Measurements from ENCODE around the gene CNTN1.
"Not testable (repeated sequence)": the region's sequence is repeated elsewhere in the genome, so short reads cannot be mapped to it uniquely, and the experiment has no call there.

The CNTN1 gene

GRCh38 chr12:41045509-41045908 lies 353.3 kb downstream of the CNTN1 start:
- no peak for DNase-seq (ENCODE audit: low spot score)

DNA sequence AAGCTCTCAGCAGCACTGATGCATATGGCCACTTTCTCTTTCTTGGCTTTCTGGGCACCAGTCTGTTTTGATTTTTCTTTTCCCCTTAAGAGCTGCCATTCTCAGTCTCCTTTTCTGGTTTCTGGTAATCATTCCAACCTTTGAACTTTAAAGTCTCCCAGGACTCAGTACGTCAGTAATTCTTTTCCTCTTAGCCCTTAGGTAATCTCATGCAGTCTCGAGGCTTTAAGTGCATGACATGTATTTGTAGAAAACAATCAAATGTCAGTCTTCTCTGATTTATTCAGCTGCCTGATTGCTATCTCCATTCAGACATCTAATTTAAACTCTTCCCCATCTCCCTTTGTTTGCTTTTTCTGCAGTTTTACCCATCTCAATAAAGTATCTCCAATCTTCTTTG lies 356.8 kb downstream of the CNTN1 start:
- DNase-seq (ENCODE audit: low spot score), result no peak

GRCh38 chr12:41051954-41052353 lies 359.7 kb downstream of the CNTN1 start:
- DNase-seq (ENCODE audit: low spot score), result no peak

GRCh38 chr12:41052441-41052840 lies 360.2 kb downstream of the CNTN1 start:
- no peak for DNase-seq (ENCODE audit: low spot score)

DNA sequence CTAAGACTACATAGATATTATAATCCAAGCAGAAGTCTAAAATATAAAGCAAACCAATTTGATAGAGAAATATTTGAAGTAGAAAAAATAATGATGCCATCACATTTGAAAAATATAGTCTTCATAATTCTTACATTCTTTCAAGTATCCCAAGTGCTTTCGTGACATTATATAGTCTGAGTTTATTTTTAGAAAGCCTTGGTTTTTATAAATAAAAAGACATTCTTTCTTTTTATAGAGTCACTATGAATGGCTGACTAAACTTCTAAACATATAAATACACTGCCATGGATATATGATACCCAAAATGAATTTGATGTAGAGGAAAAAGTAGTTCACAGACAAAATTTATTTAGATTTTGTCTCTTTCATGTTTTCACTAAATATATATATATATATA lies 360.8 kb downstream of the CNTN1 start:
- DNase-seq (ENCODE audit: low spot score), result no peak

DNA sequence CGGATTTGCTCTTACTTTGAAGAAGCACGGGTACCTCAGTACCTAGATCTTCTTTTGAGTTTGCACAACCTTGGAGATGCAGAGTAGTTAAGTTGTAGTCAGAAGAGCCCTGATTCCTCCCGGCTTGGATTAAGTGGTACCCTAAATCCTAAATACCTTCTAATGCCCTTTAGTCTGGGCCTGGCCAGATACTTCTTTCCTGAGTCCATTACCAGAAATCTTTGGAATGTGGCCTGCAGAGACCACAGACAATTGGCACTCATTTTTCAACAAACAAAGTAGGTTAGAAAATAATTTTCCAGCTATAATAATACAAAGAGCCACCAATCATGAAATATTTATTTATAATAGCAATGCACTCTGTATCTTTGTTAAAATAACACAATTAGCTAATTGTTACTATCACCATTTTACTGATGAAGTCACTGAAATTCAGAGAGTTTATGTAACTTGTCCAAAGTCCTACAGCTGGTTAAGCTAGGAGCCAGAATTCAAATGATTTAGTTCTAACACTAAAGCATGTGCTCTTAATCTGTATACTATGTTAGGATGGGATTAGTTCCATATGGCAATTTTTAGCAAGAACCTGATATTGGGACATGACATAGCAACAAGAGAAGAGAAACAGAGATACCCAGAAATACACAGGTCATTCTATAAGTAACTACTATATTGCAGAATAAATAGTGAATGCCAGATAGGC lies 363.8 kb downstream of the CNTN1 start:
- DNase-seq (ENCODE audit: low spot score), result peak; percentile 4

DNA sequence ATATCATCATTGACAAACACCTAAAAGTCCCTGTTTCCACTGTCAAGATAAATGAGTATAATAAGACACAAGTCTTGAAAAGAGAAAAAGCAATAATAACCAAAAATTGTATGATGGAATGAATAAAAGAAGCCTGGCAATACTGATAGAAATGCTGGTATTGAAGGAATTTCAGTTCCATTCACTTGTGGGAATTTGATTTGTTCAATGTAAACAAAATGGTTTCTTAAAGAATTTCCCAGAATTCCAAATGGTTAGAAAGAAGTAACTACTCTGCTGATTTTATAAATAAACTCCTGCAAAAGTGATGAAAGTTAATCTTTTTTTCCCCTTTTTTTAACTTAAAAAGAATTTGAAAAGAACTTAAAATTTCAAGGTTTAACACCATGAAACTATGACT lies 366.0 kb downstream of the CNTN1 start:
- DNase-seq (ENCODE audit: low spot score), result no peak

GRCh38 chr12:41061192-41061591 lies 369.0 kb downstream of the CNTN1 start:
- no peak for DNase-seq (ENCODE audit: low spot score)

- no peak for DNase-seq (ENCODE audit: low spot score)
Measured at GRCh38 chr12:41064411-41064810, 372.2 kb downstream of the CNTN1 start.

DNA sequence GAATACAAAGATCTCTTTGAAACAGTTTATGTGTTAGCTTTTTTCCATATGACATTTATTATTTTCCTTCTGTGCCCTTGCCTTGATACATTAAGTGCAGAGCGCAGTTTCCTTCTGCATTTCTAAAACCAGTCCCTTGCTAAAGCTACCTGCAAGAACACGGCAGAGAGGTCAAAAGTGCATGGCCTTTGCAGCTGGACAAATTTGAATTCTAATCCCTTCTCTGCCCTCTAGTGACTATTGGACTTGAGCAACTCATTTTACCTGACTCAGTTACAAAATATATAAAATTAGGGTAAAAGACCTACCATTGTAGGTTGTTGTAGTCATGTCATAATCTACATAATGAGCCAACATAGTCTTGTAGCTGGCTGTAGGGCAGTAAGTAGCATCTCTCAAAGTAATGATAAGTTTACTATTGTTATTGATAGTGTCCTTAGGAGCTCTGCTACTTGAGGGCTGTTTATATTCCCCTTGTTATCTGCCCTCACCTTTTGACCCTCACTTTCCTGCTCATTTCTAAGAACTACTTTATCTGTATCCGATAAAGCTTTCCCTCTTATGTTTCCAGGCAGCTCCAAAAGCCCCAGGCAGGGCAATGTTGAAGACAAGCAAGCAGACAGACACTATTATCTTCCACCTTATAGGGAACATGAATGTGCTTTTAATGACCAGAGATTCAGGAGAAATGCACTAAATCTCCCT lies 375.9 kb downstream of the CNTN1 start:
- no peak for DNase-seq (ENCODE audit: low spot score)

GRCh38 chr12:41073633-41074472 lies 381.6 kb downstream of the CNTN1 start:
- DNase-seq (ENCODE audit: low spot score), result no peak

- no peak for DNase-seq (ENCODE audit: low spot score)
Measured at GRCh38 chr12:41074473-41074769, 382.2 kb downstream of the CNTN1 start.

- DNase-seq (ENCODE audit: low spot score), result no peak
Measured at GRCh38 chr12:41076114-41076513, 383.9 kb downstream of the CNTN1 start.

DNA sequence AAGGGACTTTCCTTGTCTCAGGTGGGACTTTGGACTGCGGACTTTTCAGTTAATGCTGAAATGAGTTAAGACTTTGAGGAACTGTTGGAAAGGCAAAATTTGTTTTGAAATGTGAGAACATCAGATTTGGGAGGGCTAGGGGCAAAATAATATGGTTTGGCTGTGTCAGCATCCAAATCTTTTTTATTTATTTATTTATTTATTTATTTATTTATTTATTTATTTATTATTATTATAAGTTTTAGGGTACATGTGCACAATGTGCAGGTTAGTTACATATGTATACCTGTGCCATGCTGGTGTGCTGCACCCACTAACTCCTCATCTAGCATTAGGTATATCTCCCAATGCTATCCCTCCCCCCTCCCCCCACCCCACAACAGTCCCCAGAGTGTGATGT lies 389.0 kb downstream of the CNTN1 start:
- not testable (repeated sequence) for DNase-seq (ENCODE audit: low spot score)

- DNase-seq (ENCODE audit: low spot score), result no peak
Measured at GRCh38 chr12:41089438-41089837, 397.2 kb downstream of the CNTN1 start.

GRCh38 chr12:41092115-41092514 lies 399.9 kb downstream of the CNTN1 start:
- DNase-seq (ENCODE audit: low spot score), result no peak

DNA sequence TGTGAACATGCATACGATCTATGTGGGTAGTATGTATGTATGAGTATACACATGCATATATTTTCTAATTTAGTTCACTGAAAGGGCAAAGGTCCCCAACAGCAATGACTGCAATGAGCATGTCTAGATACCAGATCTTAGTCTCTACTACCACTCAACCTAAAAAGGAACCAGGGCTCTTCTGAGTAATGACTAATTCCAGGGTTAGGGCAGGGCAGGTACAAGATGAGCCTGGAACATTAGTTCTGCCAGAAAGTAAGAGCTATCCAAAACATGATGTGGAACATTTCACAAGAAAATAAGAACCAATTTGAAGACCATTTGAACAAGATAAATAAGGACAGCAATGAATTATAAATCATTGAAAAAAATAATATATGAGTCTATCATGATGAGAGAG lies 404.6 kb downstream of the CNTN1 start:
- DNase-seq (ENCODE audit: low spot score), result no peak

DNA sequence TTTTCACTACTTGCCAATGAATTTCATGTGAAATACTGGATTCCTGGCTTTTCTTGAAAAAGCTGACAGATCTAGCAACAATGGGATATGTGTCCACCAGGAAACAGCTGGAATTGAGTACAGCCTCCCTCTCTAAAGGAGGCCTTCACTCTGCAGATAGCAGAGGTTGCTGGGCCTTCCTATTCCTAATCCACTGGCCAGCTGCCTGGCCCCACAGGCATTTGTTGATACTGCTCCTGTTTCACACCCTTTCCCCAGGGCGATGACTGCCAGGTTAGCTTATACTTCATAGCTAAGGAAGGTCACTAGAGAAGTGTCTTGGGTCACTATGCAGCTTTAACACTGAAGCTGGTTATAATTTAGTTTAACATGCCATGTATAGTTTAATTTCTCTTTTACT lies 408.3 kb downstream of the CNTN1 start:
- DNase-seq (ENCODE audit: low spot score), result no peak

DNA sequence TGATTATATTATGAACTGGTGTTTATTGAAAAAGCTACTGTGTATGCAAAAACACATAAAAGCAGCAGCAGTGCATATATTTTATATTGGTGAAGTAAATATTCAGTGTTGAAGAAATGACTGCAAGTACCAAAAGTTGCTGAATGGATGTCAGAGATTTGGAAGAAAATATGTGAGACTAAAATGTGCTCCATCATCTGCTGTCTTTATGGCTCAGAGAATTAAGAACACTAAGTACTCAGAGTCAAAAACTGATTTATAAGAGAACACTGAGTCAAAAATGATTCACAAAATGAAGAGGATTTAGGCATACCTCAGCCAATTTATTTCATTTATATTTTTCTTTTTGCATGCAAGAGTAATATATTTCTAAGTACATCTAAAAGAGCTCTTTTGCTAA lies 409.6 kb downstream of the CNTN1 start:
- no peak for DNase-seq (ENCODE audit: low spot score)

GRCh38 chr12:41103614-41104013 lies 411.4 kb downstream of the CNTN1 start:
- DNase-seq (ENCODE audit: low spot score), result no peak

- DNase-seq (ENCODE audit: low spot score), result no peak
Measured at GRCh38 chr12:41106315-41106714, 414.1 kb downstream of the CNTN1 start.

DNA sequence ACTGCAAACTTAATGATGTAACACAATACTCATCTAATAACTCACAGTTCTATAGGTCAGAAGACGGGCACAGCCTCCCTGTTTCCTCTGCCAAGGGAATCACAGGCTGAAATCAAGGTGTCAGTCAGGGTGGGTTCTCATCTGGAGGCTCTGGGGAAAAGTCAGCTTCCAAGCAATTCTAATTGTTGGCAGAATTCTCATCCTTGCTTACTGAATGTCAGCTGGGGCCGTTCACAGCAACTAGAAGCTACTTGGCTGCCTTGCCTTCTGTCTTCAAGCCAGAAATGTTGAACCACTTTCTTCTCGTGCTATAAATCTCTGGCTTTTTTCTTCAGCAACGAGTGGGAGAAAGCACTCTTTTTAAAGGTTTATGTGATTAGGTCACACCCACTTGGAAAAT lies 415.8 kb downstream of the CNTN1 start:
- no peak for DNase-seq (ENCODE audit: low spot score)

DNA sequence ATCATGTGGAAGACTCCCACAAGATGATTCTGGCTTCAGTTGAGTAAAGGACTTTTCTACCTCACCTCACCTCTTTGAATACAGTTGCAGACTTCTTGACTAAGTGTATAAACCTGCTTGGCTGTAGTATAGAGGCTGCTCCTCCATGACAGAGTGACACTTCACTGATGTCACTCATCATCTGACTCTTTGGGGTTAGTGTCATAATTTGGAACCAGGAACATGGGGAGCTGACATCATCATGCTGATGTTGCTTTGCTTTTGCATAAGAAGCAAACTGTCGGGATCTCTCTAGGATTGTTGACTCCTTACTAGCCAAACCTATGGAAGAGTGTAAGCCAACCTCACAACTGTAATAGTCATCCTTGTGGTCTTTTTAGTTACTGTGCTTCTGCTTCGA lies 420.7 kb downstream of the CNTN1 start:
- no peak for DNase-seq (ENCODE audit: low spot score)
